Astrocyte (in vitro differentiated cells and primary cell): ENCODE data around the gene MCAT. TPM values are rescaled to one million over a fixed set of nuclear protein-coding genes. Genes with fewer than 3 reads are reported as not detected.

Experiments used
- DNase-seq: peaks from one replicate; pipeline ENCODE4 v3.0.0-alpha.2; 2010; ENCODE audit warnings: low read depth
- FAIRE-seq: peaks from 2 replicates; lab custom pipeline; 2011; peaks lifted over from hg19 to GRCh38; lab: Jason Lieb, UNC
- H2AFZ ChIP-seq: 2 replicates; pipeline ENCODE4 v1.6.0; 2012; ENCODE audit warnings: low read depth, low read length, inconsistent platforms
- H3K27ac ChIP-seq: 2 replicates; pipeline ENCODE4 v1.5.1; 2011; ENCODE audit warnings: low read depth, low read length, inconsistent platforms
- H3K27me3 ChIP-seq: 2 replicates; pipeline ENCODE4 v1.6.0; 2011; ENCODE audit warnings: low read length, inconsistent platforms; ENCODE audit not compliant: insufficient read depth
- H3K36me3 ChIP-seq: 2 replicates; pipeline ENCODE4 v1.5.1; 2011; ENCODE audit warnings: low read length, inconsistent platforms; ENCODE audit not compliant: insufficient read depth
- H3K4me1 ChIP-seq: 2 replicates; pipeline ENCODE4 v1.5.1; 2011; ENCODE audit warnings: low read length, inconsistent platforms; ENCODE audit not compliant: insufficient read depth
- H3K4me2 ChIP-seq: 2 replicates; pipeline ENCODE4 v1.6.0; 2012; ENCODE audit warnings: low read length, inconsistent platforms
- H3K4me3 ChIP-seq: 2 replicates; pipeline ENCODE4 v1.5.1; 2011; ENCODE audit warnings: low read depth, mild to moderate bottlenecking, low read length, inconsistent platforms; ENCODE audit not compliant: insufficient read depth
- H3K79me2 ChIP-seq: 2 replicates; pipeline ENCODE4 v1.6.0; 2012; ENCODE audit warnings: mild to moderate bottlenecking, low read length, inconsistent platforms; ENCODE audit not compliant: insufficient read depth
- H3K9ac ChIP-seq: 2 replicates; pipeline ENCODE4 v1.6.0; 2012; ENCODE audit warnings: mild to moderate bottlenecking, low read length, inconsistent platforms
- H3K9me3 ChIP-seq: 2 replicates; pipeline ENCODE4 v1.5.1; 2012; ENCODE audit warnings: low read depth, mild to moderate bottlenecking, low read length, inconsistent platforms; ENCODE audit not compliant: insufficient read depth
- H4K20me1 ChIP-seq: 2 replicates; pipeline ENCODE4 v1.6.0; 2012; ENCODE audit warnings: low read length, inconsistent platforms; ENCODE audit not compliant: insufficient read depth
- H3K27ac Mint-ChIP-seq: one replicate; pipeline ENCODE4 v1.8.0; 2021; ENCODE audit warnings: mild to moderate bottlenecking, mixed read lengths; ENCODE audit not compliant: unreplicated experiment
- H3K27me3 Mint-ChIP-seq: one replicate; pipeline ENCODE4 v1.8.0; 2021; ENCODE audit warnings: low read depth, mixed read lengths; ENCODE audit not compliant: unreplicated experiment
- H3K36me3 Mint-ChIP-seq: one replicate; pipeline ENCODE4 v1.8.0; 2021; ENCODE audit warnings: low read depth, mixed read lengths; ENCODE audit not compliant: unreplicated experiment
- H3K4me1 Mint-ChIP-seq: one replicate; pipeline ENCODE4 v1.8.0; 2021; ENCODE audit warnings: low read depth, mixed read lengths; ENCODE audit not compliant: unreplicated experiment
- H3K4me3 Mint-ChIP-seq: one replicate; pipeline ENCODE4 v1.8.0; 2021; ENCODE audit warnings: mild to moderate bottlenecking, moderate library complexity, mixed read lengths; ENCODE audit not compliant: unreplicated experiment
- H3K9me3 Mint-ChIP-seq: one replicate; pipeline ENCODE4 v1.8.0; 2021; ENCODE audit warnings: mild to moderate bottlenecking, mixed read lengths; ENCODE audit not compliant: unreplicated experiment
- CTCF ChIP-seq: IDR thresholded peaks from 2 replicates; pipeline ENCODE4 v1.5.1; 2011; ENCODE audit warnings: low read depth, mild to moderate bottlenecking, inconsistent platforms, low read length, moderate library complexity; ENCODE audit not compliant: insufficient read depth
- EZH2 ChIP-seq: IDR thresholded peaks from 2 replicates; pipeline ENCODE4 v1.6.1; 2012; ENCODE audit warnings: mild to moderate bottlenecking, low read length, inconsistent platforms; ENCODE audit not compliant: insufficient read depth
- total RNA-seq: library from RNA; stranded (reverse); gene quantifications from 2 replicates; pipeline ENCODE4 v1.2.1, GENCODE V29; 2021

Gene MCAT
- total RNA-seq, 1 donor from 2014 or later = 15.1 TPM

- Mint-ChIP-seq H3K4me1 (peaks cover 7% of the 10 kb centered on the region), H3K4me3 (no peak overlapping the region), H3K27me3 (no peaks in the 10 kb centered on the region), H3K27ac (no peak overlapping the region), H3K36me3 (peaks cover 5% of the 10 kb centered on the region), H3K9me3 (no peaks in the 10 kb centered on the region)
- Histone ChIP-seq H3K27me3 (no peaks in the 10 kb centered on the region), H3K4me2 (no peak overlapping the region), H3K9me3 (no peaks in the 10 kb centered on the region), H3K36me3 (no peaks in the 10 kb centered on the region), H3K9ac (no peak overlapping the region), H3K27ac (no peak overlapping the region), H3K4me3 (no peak overlapping the region), H3K4me1 (peaks cover 8% of the 10 kb centered on the region), H2AFZ (no peak overlapping the region), H3K79me2 (no peaks in the 10 kb centered on the region), H4K20me1 (peaks cover 4% of the 10 kb centered on the region)
- TF ChIP-seq EZH2 (no peak), CTCF (no peak)
- no peak for FAIRE-seq
- no peak for DNase-seq
Measured at GRCh38 chr22:43170131-43170480, 26.9 kb upstream of the MCAT start.

- H3K4me2 ChIP-seq = no peak overlapping the region
- no peaks in the 10 kb centered on the region for H3K9me3 ChIP-seq
- H3K4me1 ChIP-seq = peaks cover 8% of the 10 kb centered on the region
- no peak overlapping the region for H2AFZ ChIP-seq
- H3K79me2 ChIP-seq = no peaks in the 10 kb centered on the region
- Mint-ChIP-seq H3K36me3 (peaks cover 5% of the 10 kb centered on the region), H3K4me3 (no peak overlapping the region), H3K27me3 (no peaks in the 10 kb centered on the region), H3K4me1 (peaks cover 7% of the 10 kb centered on the region), H3K27ac (no peak overlapping the region), H3K9me3 (no peaks in the 10 kb centered on the region)
- no peak overlapping the region for H3K4me3 ChIP-seq
- no peak overlapping the region for H3K27ac ChIP-seq
- FAIRE-seq (no peak), DNase-seq (no peak)
- peaks cover 8% of the 10 kb centered on the region for H4K20me1 ChIP-seq
- TF ChIP-seq CTCF (no peak), EZH2 (no peak)
- H3K27me3 ChIP-seq = no peaks in the 10 kb centered on the region
- no peak overlapping the region for H3K9ac ChIP-seq
- H3K36me3 ChIP-seq = no peaks in the 10 kb centered on the region
Measured at GRCh38 chr22:43169310-43170130, 26.3 kb upstream of the MCAT start.
